A549 (cell line): ENCODE measurements around the gene TPRN.

ENCODE experiments used
- CBX8 ChIP-seq: fragments of 200-600 bp; sonication (generic); IDR thresholded peaks from 2 replicates; pipeline ENCODE4 v1.6.1; 2016
- EP300 ChIP-seq, 2 experiments: fragments of >200 bp; sonication (Bioruptor Twin); formaldehyde crosslinking; IDR thresholded peaks; 2 replicates in 1 of 2; 3 replicates in 1 of 2; pipeline ENCODE4 v1.6.1; 2016 to 2017
- FOSB ChIP-seq: fragments of 250-450 bp; sonication (Bioruptor Pico); IDR thresholded peaks from 2 replicates; pipeline ENCODE4 v1.5.0; 2020; ENCODE audit warnings: mild to moderate bottlenecking, moderate library complexity
- FOSL2 ChIP-seq, 2 experiments: fragments of 450-650 bp in 1 of 2; fragments of >200 bp in 1 of 2; sonication (Bioruptor Twin) in 1 of 2; formaldehyde crosslinking; IDR thresholded peaks; 2 replicates each; pipeline versions ENCODE4 v1.5.0 to v1.6.1; 2016 to 2020; ENCODE audit warnings: mild to moderate bottlenecking in 1 of 2, moderate library complexity in 1 of 2
- POLR2AphosphoS2 ChIP-seq: conservative IDR thresholded peaks from 2 replicates; pipeline ENCODE4 v1.6.1; 2012; ENCODE audit warnings: low read length, improper control_type of control experiment, inconsistent platforms
- SMC3 ChIP-seq: fragments of >200 bp; sonication (Bioruptor Twin); formaldehyde crosslinking; IDR thresholded peaks from 3 replicates; pipeline ENCODE4 v1.6.1; 2018; ENCODE audit warnings: inconsistent platforms
- TF ChIP-seq, protein P1 (sequence below): fragments of >200 bp; sonication (Bioruptor Twin); formaldehyde crosslinking; IDR thresholded peaks from 3 replicates; pipeline ENCODE4 v1.5.1; 2016

DNA sequence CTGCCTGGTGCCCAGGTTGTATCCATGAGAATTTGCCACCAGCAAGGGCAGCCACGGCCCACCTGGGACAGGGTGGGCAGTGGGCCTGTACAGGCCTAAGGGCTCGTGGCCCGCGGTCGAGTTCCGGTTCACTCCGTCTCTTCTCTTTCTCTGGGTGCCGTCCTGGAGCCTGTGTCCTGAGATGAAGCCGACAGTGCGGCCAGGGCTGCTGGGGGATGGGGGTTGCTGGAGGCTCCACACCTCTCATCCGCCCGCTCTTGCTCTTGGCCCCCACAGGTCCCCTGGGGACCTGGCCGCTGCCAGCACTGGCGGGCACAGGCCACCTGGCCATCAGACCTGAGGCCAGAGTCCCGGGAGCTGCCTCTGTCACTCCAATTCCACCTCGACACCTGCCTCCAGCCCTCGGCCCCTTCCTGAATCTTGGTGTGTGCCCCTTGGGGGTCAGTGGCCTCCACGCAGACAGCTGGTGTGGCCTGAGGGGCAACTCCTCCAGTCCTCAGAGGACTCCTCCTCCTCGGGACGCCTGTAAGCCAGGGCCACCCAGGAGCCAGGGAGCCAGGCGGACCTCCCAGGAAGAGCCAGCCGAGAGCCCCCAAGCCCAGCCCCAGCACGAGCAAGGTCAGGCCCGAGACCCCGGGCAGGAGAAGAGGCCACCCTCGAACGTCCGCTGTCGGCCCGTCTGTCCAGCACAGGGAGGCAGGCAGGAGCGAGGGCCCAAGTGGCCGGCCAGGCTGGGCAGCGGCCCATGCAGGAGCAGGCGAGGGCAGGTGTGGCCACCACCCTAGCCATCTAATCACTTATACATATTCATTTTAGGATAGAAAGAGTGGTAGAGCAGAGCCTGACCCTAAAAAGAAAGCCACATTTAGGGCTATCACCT is 35.9 kb downstream of the TPRN start:
- TF ChIP-seq SMC3 (no peak), EP300 (IDR thresholded peaks at IDR 0.05) (no peak), CBX8 (no peak), POLR2AphosphoS2 (no peak), FOSB (CRISPR knock-in tag) (no peak), FOSL2 (IDR thresholded peaks at IDR 0.05) (no peak), FOSL2 (CRISPR knock-in tag; IDR thresholded peaks at IDR 0.05) (no peak)
- TF ChIP-seq, protein P1, sequence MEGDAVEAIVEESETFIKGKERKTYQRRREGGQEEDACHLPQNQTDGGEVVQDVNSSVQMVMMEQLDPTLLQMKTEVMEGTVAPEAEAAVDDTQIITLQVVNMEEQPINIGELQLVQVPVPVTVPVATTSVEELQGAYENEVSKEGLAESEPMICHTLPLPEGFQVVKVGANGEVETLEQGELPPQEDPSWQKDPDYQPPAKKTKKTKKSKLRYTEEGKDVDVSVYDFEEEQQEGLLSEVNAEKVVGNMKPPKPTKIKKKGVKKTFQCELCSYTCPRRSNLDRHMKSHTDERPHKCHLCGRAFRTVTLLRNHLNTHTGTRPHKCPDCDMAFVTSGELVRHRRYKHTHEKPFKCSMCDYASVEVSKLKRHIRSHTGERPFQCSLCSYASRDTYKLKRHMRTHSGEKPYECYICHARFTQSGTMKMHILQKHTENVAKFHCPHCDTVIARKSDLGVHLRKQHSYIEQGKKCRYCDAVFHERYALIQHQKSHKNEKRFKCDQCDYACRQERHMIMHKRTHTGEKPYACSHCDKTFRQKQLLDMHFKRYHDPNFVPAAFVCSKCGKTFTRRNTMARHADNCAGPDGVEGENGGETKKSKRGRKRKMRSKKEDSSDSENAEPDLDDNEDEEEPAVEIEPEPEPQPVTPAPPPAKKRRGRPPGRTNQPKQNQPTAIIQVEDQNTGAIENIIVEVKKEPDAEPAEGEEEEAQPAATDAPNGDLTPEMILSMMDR = no peak
